Fibroblast of skin of abdomen (primary cell): Measurements from ENCODE around the gene BAZ1B.
A peak's percentile ranks its signal among the peaks of the same experiment; 100 is the strongest.
"Not testable (repeated sequence)": the region's sequence is repeated elsewhere in the genome, so short reads cannot be mapped to it uniquely, and the experiment has no call there.

Experiments
- DNase-seq: peaks from one replicate; pipeline ENCODE4 v3.0.0-alpha.2; 2013

Gene BAZ1B

DNA sequence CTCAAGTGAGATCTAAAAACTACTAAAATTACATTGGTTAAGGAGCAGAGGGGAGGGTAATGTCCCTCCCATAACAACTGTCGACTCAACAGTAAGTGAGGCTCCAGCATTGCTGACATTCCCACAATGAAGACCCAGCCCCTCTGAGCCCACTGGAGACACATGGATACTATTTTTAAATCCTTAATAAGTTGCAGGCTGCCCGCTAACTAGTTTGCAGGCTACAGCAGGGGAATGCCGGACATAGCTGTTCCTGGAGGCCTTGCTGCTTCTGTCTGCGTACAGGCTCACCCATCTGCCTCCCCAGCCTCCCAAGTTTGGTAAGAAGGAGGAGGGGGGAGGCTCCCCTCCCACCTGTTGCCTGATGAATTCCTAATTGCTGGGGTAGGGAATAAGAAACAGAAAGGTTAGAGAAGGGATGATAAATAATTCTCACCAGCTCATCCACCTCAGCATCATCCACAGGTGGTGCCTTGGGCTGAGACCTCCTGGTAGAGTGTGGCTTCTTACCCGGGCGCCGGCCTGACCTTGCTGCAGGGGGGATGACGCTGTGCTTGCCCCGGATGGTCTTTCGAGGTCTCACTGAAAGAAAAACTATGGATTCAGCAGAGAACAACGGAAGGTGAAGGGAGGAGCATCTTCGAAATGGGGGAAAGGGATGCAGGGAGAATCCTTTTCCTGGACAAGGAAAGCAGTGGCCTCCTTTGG lies 78.4 kb downstream of the BAZ1B start:
- no peak for DNase-seq

DNA sequence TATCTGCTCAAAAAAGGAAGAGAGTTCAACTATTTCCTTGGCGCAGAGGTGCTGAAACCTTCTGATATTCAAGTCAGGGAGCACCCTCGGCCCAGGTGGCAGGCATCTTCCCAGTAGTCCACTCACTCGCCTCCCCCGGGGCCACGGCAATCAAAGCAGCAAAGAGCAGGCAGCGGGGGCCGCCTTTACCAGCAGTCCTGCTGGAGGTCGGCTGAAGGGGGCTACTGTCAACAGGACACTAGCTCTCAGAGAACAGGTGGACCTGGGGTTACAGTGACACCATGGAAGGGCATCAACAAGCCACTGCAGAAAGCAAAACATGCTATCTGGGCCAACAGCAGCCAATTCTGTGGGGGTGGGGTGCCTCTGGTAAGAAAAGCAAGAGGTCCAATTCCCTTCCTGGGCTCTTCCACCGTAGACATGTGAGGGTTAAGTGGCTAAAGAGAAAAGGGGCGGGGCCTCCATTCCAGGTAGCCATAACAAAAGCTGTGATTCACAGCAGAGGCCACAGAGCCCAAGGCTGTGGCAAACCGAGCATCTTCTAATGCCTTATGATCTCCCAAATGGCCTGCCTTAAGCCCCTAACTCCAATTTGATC lies 79.1 kb downstream of the BAZ1B start:
- no peak for DNase-seq

DNA sequence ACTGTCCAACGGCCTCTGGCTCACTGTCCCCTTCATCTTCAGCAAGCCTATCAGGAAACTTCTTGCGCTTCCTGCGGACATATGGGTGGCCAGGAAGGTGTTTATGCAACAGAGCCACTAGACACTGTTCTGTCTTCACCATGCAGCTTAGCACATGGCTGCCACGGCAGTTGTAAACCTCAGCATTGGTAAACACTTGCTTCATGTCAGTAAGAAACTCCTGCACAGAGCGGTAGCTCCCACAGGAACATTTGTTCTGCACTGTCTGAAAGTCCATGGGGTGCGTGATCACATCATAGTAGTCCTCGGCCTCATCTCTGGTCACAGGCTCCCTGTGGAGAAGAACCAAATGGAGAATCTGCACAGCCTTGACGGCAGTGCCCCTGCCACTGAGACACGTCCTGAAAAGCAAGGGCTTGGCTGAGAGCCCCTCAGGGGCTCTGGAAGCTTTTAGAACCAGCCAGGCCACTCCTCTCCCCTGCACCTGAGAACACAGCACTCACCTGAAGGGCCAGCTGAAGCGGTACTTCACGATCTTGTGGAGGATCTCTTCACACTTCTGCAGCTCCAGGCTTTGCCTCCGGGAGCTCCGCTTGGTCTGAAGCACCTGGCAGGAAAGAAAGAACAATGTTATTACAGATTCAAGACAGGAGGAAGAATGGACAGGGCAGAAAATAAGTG lies 79.7 kb downstream of the BAZ1B start:
- no peak for DNase-seq

DNA sequence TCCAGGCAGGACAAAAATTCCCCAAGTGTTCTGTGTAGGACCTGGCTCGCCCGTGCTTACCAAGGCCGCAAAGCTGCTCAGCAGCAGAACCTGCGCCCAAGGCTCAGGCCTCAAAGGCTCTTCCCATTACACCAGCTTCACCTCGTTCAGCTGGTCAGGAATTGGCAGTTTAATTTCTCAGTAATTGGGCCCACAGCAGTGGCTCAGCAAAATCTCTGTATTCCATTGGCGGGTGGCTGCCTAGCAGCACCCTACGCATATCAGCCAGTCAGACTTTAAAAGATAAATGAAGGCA lies 82.7 kb downstream of the BAZ1B start:
- no peak for DNase-seq

DNA sequence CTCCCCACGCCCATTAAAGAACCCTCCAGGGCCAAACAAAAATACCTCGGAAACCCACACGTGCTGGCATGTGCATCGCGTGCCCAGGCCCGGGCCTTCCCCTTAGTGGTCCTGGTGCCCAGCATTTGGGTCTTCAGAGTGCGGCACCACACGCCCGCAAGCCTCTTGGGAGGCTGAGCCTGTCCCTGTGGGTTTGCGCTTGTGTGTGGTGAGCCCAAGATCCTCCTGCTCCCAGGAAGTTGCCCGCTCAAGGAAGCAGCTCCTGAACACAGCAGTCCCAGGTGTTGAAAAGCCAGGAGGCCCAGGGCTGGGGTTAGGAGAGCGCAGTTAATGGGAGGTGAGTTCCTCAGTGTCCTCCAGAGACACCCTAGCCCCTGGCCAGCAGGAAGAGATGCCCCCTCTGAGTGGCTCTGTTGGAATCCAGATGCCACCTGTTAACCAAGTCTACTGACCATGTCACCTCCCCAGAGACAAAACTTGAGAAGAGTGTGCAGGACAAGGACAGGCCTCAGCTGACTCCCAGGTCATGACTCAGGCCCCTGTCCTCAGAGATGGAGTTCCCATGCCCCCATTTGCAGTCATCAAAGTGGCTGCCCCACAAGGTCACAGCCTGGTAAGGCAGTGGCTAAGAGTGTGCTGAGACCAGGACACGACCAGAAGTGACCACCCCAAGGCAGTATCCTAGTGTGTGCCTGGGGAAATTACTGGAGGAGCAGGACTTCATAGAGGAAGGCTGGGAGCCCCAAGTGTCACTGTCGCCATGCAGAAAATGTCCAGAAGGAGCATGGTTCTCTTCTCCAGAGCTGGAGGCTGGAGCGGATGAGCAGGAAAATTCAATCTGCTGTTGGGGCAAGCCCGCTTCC lies 83.3 kb downstream of the BAZ1B start:
- no peak for DNase-seq

DNA sequence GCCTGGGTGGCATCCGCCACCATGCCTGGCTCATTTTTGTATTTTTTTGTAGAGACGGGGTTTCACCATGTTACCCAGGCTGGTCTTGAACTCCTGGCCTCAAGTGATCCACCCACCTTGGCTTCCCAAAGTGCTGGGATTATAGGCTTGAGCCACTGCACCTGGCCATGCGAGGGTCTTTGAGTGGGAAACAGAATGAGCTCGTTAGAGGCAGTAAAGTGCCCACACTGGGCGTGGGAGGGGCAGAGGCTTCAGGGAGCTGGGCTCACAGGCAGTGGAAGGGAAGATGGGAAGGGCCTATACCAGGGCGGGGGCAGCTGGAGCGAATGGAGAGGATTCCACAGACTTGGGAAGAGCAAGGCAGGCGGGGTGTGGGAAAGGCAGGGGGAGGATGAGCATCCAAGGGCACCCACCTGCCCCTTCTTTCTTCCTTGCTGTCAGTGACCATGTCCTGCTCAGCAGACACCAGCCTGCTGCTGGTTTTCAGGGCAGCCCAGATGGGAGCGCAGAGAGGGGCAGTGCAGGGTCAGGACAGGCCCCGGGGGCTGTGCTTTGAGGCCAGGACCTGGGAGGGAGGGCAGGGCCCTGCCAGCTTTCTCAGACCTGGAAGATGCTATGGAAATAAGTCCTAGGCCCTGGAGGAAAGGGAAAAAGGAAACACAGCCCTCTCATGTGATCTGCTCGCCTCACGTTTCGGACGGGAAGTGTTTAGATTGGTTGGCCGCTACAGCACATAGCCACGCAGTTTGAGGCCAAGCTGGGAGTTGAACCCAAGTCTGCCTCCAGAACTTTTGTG lies 84.3 kb downstream of the BAZ1B start:
- no peak for DNase-seq

DNA sequence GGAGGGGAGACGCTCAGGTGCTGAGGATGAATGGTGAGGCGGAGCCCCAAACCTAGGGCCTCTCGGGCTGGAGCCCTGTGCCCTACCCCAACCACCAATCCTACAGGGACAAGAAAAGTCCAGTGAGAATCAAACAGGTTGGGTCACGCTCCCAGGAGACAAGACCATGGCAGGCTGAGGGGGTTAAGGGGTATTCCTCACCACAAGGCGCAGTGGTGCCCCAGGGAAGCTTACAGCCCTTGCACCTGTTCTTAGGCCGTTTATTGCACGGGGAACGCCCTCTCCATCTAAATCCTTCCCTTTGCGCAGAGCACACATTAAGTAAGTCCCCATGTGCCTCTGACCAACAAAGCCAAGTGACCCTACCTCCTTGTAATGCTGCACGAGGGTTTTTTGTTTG lies 85.0 kb downstream of the BAZ1B start:
- DNase-seq = no peak

DNA sequence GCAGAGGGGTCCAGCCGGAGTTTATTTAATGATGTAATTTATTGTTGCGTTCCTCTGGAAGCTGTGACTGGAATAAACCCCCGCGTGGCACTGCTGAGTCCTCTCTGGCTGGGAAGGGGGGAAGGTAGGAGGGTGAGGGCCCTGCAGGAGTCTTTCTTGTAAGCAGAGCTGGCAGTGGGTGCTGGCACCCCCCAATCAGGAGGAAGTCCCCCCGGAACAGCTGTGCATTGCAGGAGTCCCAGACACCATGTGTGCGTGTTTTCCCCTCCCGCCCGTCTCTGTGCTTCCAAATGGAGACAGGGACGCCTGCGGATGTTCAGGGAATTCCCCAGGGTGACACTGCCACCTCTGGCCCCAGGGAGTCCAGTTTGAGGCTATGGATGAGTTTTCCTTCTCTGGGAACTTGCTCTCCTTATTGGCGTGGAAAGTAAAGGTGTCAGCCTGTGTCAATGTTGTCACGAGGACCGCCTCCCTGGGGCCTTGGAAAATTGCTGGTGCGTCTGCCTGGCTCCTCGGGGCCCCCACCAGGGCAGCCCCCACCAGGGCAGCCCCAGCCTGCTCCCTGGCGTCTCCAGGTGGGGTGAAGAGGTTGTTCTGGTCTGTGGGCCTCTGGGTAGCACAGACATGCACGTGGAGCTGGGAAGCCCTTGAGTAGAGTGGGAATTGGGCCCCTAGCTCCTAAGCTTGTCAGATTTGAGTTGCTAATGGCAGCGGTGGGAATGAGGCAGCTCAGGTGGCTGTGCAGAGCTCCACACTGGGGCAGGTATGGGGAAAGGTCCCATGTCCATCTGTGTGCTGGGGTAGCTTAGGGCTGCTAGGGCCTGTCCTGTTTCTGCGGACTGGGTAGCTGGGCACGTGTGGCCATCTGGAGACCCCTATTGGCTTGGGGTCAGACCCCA lies 85.8 kb downstream of the BAZ1B start:
- no peak for DNase-seq

DNA sequence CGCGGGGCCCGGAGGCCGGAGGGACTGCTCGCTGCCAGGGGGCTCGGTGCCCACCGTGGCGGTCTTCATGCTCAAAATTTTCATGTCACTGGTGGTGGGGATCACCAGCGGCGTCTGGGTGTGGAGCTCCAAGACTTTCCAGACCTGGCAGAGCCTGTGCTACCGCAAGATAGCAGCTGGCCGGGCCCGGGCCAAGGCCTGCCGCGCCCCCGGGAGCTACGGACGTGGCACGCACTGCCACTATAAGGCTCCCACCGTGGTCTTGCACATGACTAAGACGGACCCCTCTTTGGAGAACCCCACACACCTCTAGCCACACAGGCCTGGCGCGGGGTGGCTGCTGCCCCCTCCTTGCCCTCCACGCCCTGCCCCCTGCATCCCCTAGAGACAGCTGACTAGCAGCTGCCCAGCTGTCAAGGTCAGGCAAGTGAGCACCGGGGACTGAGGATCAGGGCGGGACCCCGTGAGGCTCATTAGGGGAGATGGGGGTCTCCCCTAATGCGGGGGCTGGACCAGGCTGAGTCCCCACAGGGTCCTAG lies 86.6 kb downstream of the BAZ1B start:
- DNase-seq = no peak

DNA sequence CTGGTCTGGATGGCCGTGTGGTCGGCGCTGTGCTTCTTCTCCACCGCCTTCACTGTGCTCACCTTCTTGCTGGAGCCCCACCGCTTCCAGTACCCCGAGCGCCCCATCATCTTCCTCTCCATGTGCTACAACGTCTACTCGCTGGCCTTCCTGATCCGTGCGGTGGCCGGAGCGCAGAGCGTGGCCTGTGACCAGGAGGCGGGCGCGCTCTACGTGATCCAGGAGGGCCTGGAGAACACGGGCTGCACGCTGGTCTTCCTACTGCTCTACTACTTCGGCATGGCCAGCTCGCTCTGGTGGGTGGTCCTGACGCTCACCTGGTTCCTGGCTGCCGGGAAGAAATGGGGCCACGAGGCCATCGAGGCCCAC lies 87.4 kb downstream of the BAZ1B start:
- no peak for DNase-seq

DNA sequence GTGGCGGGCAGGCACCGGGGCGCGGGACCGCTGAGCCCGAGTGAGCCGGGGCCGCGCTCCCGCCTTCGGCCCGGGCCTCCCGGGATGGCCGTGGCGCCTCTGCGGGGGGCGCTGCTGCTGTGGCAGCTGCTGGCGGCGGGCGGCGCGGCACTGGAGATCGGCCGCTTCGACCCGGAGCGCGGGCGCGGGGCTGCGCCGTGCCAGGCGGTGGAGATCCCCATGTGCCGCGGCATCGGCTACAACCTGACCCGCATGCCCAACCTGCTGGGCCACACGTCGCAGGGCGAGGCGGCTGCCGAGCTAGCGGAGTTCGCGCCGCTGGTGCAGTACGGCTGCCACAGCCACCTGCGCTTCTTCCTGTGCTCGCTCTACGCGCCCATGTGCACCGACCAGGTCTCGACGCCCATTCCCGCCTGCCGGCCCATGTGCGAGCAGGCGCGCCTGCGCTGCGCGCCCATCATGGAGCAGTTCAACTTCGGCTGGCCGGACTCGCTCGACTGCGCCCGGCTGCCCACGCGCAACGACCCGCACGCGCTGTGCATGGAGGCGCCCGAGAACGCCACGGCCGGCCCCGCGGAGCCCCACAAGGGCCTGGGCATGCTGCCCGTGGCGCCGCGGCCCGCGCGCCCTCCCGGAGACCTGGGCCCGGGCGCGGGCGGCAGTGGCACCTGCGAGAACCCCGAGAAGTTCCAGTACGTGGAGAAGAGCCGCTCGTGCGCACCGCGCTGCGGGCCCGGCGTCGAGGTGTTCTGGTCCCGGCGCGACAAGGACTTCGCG lies 88.0 kb downstream of the BAZ1B start:
- DNase-seq = no peak

DNA sequence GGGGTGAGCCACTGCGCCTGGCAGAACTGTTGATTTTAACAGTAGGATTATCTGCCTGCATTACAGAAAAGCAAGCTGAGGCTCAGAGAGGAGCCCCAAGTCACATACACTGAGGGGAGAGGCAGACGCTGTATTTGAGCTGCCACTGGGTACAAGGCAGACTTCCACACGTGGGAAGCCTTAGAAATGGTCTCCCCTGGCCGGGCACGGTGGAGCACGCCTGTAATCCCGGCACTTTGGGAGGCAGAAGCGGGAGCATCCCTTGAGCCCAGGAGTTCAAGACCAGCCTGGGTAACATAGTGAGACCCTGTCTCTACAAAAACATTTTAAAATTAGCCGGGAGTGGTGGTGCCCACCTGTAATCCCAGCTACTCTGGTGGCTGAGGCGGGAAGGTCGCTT lies 89.4 kb downstream of the BAZ1B start:
- no peak for DNase-seq

DNA sequence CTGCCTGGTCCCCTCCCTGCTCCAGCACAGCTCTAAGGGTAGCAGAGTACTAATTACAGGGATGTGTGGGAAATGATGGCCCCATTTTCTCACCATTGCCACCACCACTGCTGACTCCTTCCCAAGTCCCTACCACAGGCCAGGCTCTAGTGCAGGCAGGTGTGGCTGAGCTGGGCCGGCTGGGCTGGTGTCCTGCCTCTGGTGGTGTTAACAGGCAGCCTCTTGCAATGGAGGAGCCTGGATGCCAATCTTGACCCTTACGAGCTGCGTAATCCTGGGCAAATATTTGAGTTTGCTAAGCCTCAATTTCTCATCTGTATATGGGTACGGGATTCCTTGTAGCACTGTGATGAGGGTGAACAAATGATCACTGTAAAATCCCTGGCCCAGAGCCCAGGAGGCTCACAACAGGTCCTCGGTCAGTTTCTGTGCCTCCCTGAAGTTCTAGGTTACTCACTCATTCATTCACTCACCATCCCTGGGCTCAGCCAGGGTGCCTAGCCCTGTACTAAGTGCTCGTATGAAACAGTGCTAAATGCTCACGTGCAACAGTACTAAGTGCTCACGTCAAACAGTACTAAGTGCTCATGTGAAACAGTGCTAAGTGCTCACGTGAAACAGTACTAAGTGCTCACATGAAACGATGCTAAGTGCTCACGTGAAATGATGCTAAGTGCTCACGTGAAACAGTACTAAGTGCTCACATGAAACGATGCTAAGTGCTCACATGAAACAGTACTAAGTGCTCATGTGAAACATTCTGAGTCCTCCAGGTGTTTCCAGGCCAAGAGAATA lies 90.9 kb downstream of the BAZ1B start:
- no peak for DNase-seq

DNA sequence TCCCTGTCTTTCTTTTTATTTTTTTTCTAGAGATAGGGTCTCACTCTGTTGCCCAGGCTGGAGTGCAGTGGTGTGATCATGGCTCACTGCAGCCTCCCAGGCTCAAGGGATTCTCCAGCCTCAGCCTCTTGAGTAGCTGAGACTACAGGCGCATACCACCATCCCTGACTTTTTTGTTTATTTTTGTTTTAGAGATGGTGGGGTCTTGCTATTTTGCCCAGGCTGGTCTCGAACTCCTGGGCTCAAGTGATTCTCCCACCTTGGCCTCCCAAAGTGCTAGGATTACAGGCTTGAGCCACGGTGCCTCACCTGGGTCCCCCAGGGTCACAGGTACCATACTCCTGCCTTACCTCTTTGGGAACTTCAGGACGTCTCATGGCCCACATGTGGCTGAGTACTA lies 91.6 kb downstream of the BAZ1B start:
- not testable (repeated sequence) for DNase-seq

DNA sequence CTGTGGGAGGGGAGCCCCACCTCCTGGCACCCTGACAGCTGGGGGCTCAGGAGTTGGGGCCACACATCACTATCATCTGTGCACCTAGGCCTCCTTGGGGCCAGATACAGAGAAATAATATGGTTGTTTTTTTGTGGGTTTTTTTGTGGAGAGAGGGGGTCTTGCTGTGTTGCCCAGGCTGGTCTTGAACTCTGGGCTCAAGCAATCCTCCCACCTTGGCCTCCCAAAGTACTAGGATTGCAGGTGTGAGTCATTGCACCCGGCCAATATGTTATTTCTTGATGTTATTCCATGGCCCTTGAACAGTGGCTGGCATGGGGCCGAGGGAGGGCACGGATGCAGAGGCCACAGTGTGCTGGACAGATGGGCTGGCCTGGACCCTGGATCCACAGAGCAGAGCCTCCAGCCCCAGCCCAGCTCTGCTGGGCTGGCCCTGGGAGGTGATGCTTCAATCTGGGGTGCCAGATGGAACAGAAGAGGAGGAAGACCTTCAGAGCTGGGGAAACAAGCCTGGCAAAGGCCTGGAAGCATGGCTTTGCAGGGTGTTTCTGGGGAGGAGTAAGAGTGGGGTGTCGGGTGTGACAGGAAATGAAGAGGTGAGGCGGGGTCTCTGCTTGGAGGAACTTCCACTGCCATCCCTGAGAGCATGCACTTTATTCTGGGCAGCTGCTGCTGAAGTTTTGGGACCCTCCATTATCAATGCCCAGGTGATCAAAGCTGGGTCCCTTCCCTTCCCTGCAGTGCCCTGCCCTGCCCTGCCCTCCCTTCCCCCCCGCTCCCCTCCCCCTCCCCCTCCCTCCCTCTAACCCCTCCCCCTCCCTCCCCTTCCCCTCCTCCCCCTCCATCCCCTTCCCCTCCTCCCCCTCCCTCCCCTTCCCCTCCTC lies 92.2 kb downstream of the BAZ1B start:
- no peak for DNase-seq

DNA sequence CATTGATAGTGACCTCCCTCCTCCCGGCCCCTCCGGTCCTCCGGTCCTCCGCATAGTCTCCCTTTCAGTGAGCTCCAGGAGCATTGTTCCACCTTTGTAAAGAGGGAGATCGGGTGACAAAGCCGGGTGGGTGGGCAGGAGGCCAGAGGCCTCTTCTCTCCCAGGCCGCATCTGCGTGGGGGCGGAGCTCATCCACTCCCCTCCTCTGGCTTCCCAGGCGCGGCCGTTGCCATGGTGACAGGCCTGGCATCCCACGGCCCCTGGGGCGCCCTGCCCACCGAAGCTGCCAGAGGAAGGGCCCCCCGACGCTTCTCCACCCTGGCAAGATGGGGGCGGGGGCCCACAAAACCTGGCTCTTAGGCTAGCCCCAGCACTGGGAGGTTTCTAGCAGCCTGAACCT lies 92.9 kb downstream of the BAZ1B start:
- DNase-seq = peak; percentile 36

DNA sequence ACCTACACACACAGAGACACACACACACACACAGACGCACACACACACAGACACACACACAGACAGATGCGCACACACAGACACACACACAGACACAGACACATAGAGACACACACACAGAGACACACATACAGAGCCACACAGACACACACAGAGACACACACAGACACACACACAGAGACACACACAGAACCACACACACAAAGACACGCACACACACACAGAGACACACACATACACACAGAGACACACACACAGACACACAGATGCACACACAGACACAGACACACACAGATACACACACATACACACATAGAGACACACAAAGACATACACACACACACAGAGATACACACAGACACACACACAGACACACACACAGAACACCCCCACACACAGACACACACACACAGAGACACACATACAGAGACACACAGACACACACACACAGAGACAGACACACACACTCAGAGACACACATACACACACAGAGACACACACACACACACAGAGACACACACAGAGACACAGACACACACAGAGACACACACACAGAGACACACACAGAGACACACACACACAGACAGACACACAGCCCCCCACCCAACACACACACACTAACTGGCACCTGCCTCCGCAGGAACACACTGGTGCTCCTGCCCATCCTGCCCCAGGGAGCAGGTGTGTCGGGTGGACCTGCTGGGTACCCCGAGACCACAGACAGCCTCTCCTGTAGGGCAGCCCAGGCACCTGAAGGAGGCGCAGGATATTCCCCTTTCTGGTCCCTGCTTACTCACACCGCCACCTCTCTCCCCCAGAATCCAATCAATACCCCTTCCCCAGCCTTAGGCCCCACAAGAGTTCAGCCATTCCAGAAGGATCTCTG lies 93.9 kb downstream of the BAZ1B start:
- DNase-seq = no peak
